ENCODE measurements around the gene TCFL5.

The TCFL5 gene

GRCh38 chr20:62816031-62816883 is 45.4 kb downstream of the TCFL5 start:
- peak overlapping the region; percentile 47; the same call in 1 of the 2 replicates for H3K27ac ChIP-seq
- TF ChIP-seq CTCF (conservative IDR thresholded peaks at IDR 0.05): no peak

- no peak for TF ChIP-seq CTCF (conservative IDR thresholded peaks at IDR 0.05)
- H3K27ac ChIP-seq: no peak overlapping the region
These were observed 46.3 kb downstream of the TCFL5 start for GRCh38 chr20:62815066-62815991.

GRCh38 chr20:62814709-62815065 is 46.9 kb downstream of the TCFL5 start:
- TF ChIP-seq CTCF (conservative IDR thresholded peaks at IDR 0.05): no peak
- H3K27ac ChIP-seq: no peak overlapping the region

- H3K27ac ChIP-seq: no peak overlapping the region
- TF ChIP-seq CTCF (conservative IDR thresholded peaks at IDR 0.05): no peak
These were observed 47.4 kb downstream of the TCFL5 start for GRCh38 chr20:62814060-62814708.

GRCh38 chr20:62813588-62813987 is 48.0 kb downstream of the TCFL5 start:
- no peak overlapping the region for H3K27ac ChIP-seq
- no peak for TF ChIP-seq CTCF (conservative IDR thresholded peaks at IDR 0.05)

GRCh38 chr20:62812907-62813200 is 48.8 kb downstream of the TCFL5 start:
- no peak overlapping the region for H3K27ac ChIP-seq
- no peak for TF ChIP-seq CTCF (conservative IDR thresholded peaks at IDR 0.05)
